Tibial artery (tissue), 4 donors: ENCODE results near the gene GRIK3.

Experiments
- DNase-seq, 2 donors: peaks; one replicate each; pipeline ENCODE4 v3.0.0-alpha.2; 2019
- H3K27ac ChIP-seq, 2 donors: fragments of 200-600 bp; sonication (generic) in 1 of 2; 1 replicate in 1 of 2; 2 replicates in 1 of 2; pipeline ENCODE4 v1.5.1; 2018 to 2019; ENCODE audit warnings: mild to moderate bottlenecking in 1 of 2
- H3K27me3 ChIP-seq, 2 donors: fragments of 200-600 bp; sonication (generic) in 1 of 2; one replicate each; pipeline versions ENCODE4 v1.5.1 to v1.6.0; 2016 to 2019
- H3K36me3 ChIP-seq, 3 donors: fragments of 200-600 bp; sonication (generic) in 2 of 3; one replicate each; pipeline ENCODE4 v1.5.1; 2016 to 2019; ENCODE audit warnings: mild to moderate bottlenecking in 2 of 3
- H3K4me1 ChIP-seq, 4 donors: fragments of 200-600 bp; sonication (generic) in 2 of 4; 1 replicate in 3 of 4; 2 replicates in 1 of 4; pipeline ENCODE4 v1.5.1; 2016 to 2019
- H3K4me3 ChIP-seq, 2 donors: fragments of 200-600 bp; sonication (generic) in 1 of 2; 1 replicate in 1 of 2; 2 replicates in 1 of 2; pipeline ENCODE4 v1.5.1; 2018 to 2019; ENCODE audit warnings: mild to moderate bottlenecking in 2 of 2
- H3K9me3 ChIP-seq, 3 donors: fragments of 200-600 bp; sonication (generic) in 1 of 3; one replicate each; pipeline ENCODE4 v1.5.1; 2016 to 2019
- CTCF ChIP-seq, 2 experiments: fragments of 200-600 bp in 1 of 2; fragments of 450-650 bp in 1 of 2; IDR thresholded peaks; one replicate each; pipeline ENCODE4 v1.5.1; 2017 to 2019; ENCODE audit warnings: antibody characterized with exemption in 2 of 2, mild to moderate bottlenecking in 1 of 2, moderate library complexity in 1 of 2
- intact Hi-C: fragments of 100-400 bp; cut with DNase I; formaldehyde crosslinking; loops from one replicate; pipeline ENCODE4 v1.15.0; 2023; ENCODE audit warnings: low total_unique reads

GRIK3 gene

GRCh38 chr1:36849956-36850355 lies 184.4 kb downstream of the GRIK3 start:
- no peaks in the 10 kb centered on the region for H3K36me3 ChIP-seq
- H3K4me1 ChIP-seq = no peaks in the 10 kb centered on the region
- H3K27ac ChIP-seq = no peak overlapping the region
- TF ChIP-seq CTCF (IDR thresholded peaks at IDR 0.05) = no peak
- H3K4me3 ChIP-seq = no peak overlapping the region
- no peak for DNase-seq
- intact Hi-C loops = no loop called here
- no peaks in the 10 kb centered on the region for H3K9me3 ChIP-seq
- H3K27me3 ChIP-seq = peaks cover 0 to 61% of the 10 kb centered on the region in 2 donors

- Histone ChIP-seq H3K36me3 (no peaks in the 10 kb centered on the region), H3K4me1 (no peaks in the 10 kb centered on the region), H3K9me3 (no peaks in the 10 kb centered on the region), H3K27ac (no peak overlapping the region), H3K27me3 (peaks cover 0 to 47% of the 10 kb centered on the region in 2 donors), H3K4me3 (no peak overlapping the region)
- no peak for TF ChIP-seq CTCF (IDR thresholded peaks at IDR 0.05)
- DNase-seq = no peak
- intact Hi-C loops = no loop called here
Observed at GRCh38 chr1:36847761-36848160, 186.6 kb downstream of the GRIK3 start.

DNA sequence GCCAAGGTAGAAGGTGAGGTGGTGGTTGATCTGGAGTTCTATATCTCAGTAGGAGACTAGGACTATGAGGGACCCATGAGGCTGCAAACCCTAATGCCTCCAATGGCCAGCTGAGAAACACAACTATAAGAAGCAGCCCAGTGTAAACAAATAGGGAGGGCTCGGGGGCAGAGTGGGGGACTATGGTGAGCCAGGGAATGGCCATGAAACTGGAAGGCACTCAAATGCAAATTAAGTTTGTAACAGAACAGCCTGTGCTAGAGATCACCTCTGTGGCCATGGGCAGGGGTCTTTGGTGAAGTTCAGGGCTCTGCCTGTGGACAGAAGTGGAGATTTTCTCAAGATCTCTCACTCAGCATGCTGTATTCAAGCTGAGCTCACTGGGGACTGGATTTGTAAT lies 187.1 kb downstream of the GRIK3 start:
- TF ChIP-seq CTCF (IDR thresholded peaks at IDR 0.05) = no peak
- intact Hi-C loops = no loop called here
- H3K4me3 ChIP-seq = no peak overlapping the region

DNA sequence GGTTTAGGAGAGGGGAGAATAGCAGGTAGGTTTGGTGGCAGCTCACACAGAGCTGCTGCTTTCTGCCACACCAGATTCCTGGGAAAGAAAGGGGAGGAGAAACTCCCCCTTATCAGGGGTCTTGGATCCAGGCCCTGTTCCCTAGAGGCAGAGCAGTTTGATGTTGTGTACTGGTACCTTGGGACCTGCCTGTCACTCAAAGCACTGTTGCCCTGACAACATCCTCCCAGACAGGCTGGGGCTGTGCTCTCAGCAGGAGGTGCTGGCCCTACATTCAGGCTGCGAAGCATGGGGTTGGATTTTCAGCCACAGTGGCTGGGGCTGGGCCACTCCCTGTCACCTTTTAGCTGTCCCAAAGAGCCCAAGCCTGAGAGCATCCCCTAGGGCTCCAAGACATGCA lies 188.0 kb downstream of the GRIK3 start:
- H3K4me3 ChIP-seq = no peak overlapping the region
- no peaks in the 10 kb centered on the region for H3K4me1 ChIP-seq
- no peak overlapping the region for H3K27ac ChIP-seq
- no peak for TF ChIP-seq CTCF (IDR thresholded peaks at IDR 0.05)
- intact Hi-C loops = no loop called here
- no peak for DNase-seq
- H3K27me3 ChIP-seq = peaks cover 0 to 37% of the 10 kb centered on the region in 2 donors
- H3K9me3 ChIP-seq = no peaks in the 10 kb centered on the region
- no peaks in the 10 kb centered on the region for H3K36me3 ChIP-seq

More for the DNA sequence above, 187.1 kb downstream of the GRIK3 start:
- H3K27ac ChIP-seq = no peak overlapping the region
- H3K9me3 ChIP-seq = no peaks in the 10 kb centered on the region
- peaks cover 0 to 42% of the 10 kb centered on the region in 2 donors for H3K27me3 ChIP-seq
- no peak for DNase-seq
- no peaks in the 10 kb centered on the region for H3K36me3 ChIP-seq
- no peaks in the 10 kb centered on the region for H3K4me1 ChIP-seq

GRCh38 chr1:36845802-36846201 lies 188.5 kb downstream of the GRIK3 start:
- no peak overlapping the region for H3K27ac ChIP-seq
- DNase-seq = no peak

More at GRCh38 chr1:36845802-36846201, 188.5 kb downstream of the GRIK3 start:
- Histone ChIP-seq H3K4me1 (no peaks in the 10 kb centered on the region), H3K27me3 (peaks cover 0 to 37% of the 10 kb centered on the region in 2 donors), H3K4me3 (no peak overlapping the region), H3K9me3 (no peaks in the 10 kb centered on the region), H3K36me3 (no peaks in the 10 kb centered on the region)
- TF ChIP-seq CTCF (IDR thresholded peaks at IDR 0.05) = no peak
- intact Hi-C loops = no loop called here
